ENCODE measurements around the gene PTPRN2.

DNA sequence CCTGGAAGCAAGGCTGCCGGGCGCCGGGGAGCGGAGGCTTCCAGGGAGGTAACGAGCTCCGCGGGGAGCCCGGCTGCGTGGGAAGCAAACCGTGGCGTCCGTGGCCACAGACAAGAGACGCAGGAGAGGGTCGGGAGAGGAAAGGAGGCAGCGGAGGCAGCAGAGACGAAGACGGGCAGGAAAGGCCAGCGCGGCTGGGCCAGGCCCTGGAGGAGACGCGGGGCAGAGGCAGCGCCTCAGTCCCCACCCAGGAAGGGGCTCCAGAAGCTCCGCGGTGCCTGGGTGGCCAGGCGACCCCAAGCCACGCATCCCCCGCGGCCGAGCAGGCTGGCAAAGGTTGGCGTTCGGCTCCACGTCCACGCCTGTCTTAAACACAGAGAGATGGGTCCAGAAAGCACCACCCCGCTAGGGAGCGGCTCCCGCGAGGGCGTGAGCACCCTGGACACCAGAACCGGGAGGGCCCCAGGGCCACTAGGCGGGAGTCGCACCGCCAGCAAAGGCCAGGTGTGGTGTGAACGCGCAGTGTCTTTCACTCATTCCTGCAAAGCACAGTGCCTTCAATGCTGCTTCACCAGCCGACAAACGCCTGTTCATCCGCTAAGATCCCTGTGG, 97.3 kb downstream of the PTPRN2 start:
- TF ChIP-seq, protein P1, sequence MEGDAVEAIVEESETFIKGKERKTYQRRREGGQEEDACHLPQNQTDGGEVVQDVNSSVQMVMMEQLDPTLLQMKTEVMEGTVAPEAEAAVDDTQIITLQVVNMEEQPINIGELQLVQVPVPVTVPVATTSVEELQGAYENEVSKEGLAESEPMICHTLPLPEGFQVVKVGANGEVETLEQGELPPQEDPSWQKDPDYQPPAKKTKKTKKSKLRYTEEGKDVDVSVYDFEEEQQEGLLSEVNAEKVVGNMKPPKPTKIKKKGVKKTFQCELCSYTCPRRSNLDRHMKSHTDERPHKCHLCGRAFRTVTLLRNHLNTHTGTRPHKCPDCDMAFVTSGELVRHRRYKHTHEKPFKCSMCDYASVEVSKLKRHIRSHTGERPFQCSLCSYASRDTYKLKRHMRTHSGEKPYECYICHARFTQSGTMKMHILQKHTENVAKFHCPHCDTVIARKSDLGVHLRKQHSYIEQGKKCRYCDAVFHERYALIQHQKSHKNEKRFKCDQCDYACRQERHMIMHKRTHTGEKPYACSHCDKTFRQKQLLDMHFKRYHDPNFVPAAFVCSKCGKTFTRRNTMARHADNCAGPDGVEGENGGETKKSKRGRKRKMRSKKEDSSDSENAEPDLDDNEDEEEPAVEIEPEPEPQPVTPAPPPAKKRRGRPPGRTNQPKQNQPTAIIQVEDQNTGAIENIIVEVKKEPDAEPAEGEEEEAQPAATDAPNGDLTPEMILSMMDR (IDR thresholded peaks at IDR 0.05) = no peak
- no peak for TF ChIP-seq POLR2A (IDR thresholded peaks at IDR 0.05)
